IMR-90 (cell line): ENCODE data around the gene CDS2.

Experiments used
- BHLHE40 ChIP-seq: fragments of 150-350 bp; IDR thresholded peaks from 2 replicates; pipeline ENCODE4 v1.6.1; 2016; ENCODE audit warnings: mild to moderate bottlenecking, low read depth, low read length
- CEBPB ChIP-seq: IDR thresholded peaks from 2 replicates; pipeline ENCODE4 v1.6.1; 2012; ENCODE audit warnings: low read depth, low read length, improper control_type of control experiment
- CHD1 ChIP-seq: IDR thresholded peaks from 2 replicates; pipeline ENCODE4 v1.6.1; 2012; ENCODE audit warnings: low read depth, low read length, improper control_type of control experiment
- CTCF ChIP-seq: conservative IDR thresholded peaks from 2 replicates; pipeline ENCODE4 v1.5.1; 2012; ENCODE audit warnings: mild to moderate bottlenecking, low read depth, low read length, improper control_type of control experiment
- MAZ ChIP-seq: IDR thresholded peaks from 2 replicates; pipeline ENCODE4 v1.6.1; 2012; ENCODE audit warnings: low read depth, mild to moderate bottlenecking, low read length, improper control_type of control experiment, moderate library complexity, borderline replicate concordance
- MXI1 ChIP-seq: IDR thresholded peaks from 2 replicates; pipeline ENCODE4 v1.6.1; 2012; ENCODE audit warnings: low read depth, mild to moderate bottlenecking, low read length, moderate library complexity, borderline replicate concordance
- POLR2A ChIP-seq: IDR thresholded peaks from 2 replicates; pipeline ENCODE4 v1.6.1; 2012; ENCODE audit warnings: mild to moderate bottlenecking, low read depth, low read length
- RCOR1 ChIP-seq: IDR thresholded peaks from 2 replicates; pipeline ENCODE4 v1.6.1; 2012; ENCODE audit warnings: mild to moderate bottlenecking, low read length, improper control_type of control experiment; ENCODE audit not compliant: insufficient replicate concordance
- RFX5 ChIP-seq: IDR thresholded peaks from 2 replicates; pipeline ENCODE4 v1.8.0; 2012; ENCODE audit warnings: low read depth, mild to moderate bottlenecking, low read length, moderate library complexity
- SMC3 ChIP-seq: fragments of 150-350 bp; IDR thresholded peaks from 2 replicates; pipeline ENCODE4 v1.6.1; 2016; ENCODE audit warnings: low read depth, mild to moderate bottlenecking, antibody characterized with exemption, low read length, moderate library complexity
- USF2 ChIP-seq: fragments of 150-350 bp; IDR thresholded peaks from 2 replicates; pipeline ENCODE4 v1.6.1; 2017; ENCODE audit warnings: mild to moderate bottlenecking, antibody characterized with exemption, low read length, low read depth

DNA sequence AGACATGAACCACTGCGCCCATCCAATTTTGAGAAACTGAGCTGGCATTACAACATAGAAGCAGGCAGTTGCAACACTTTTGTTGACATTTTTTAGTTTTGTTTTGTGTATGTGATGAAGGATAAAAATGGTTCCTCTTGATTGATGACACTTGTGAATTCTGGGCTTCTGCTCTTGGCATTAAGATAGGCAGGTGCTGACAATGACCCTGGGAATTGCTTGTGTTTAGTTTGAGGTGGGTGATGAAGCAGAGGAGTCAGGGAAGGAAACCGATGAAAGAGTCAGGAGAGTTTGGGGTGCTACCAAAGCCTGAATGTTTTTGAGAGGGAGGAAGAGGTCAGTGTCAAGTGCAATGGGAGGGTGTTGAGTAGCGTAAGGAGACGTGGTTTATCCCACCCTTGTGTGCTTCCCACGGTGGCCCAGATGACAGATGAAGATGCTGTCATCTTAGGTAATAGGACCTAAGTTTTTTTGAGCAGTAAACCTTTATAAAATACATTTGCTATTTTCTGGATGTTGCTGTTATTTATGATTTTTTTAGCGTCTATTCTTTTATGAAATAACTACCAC is 19.4 kb downstream of the CDS2 start:
- no peak for TF ChIP-seq CTCF
- TF ChIP-seq POLR2A = no peak
- no peak for TF ChIP-seq RCOR1
- peak; percentile 25; the same call in 1 of the 2 replicates for TF ChIP-seq CEBPB
- TF ChIP-seq RFX5 = no peak
- no peak for TF ChIP-seq CHD1
- TF ChIP-seq MXI1 = no peak
- TF ChIP-seq MAZ = no peak
- no peak for TF ChIP-seq SMC3
- no peak for TF ChIP-seq BHLHE40
- TF ChIP-seq USF2 = no peak
